ENCODE results near the gene ABCC6. TPM values are rescaled to one million over a fixed set of nuclear protein-coding genes. Genes with fewer than 3 reads are reported as not detected.

Gene ABCC6
- total and polyA plus RNA-seq, 2 donors from 2014 or later, result 7.5 to 54.5 TPM

- H3K9me3 ChIP-seq (ENCODE audit: control insufficient read depth in 2 of 3, insufficient read depth in 1 of 3, low read length in 3 of 3), result peaks cover 0 to 3% (median 0%) of the 10 kb centered on the region in 3 donors
- DNase-seq (no peak), FAIRE-seq (no peak)
- no peak overlapping the region for H3K9ac ChIP-seq (ENCODE audit: low read length in 3 of 3)
- H3K4me3 ChIP-seq (ENCODE audit: low read length in 3 of 3), result no peak overlapping the region
- TF ChIP-seq, protein P1, sequence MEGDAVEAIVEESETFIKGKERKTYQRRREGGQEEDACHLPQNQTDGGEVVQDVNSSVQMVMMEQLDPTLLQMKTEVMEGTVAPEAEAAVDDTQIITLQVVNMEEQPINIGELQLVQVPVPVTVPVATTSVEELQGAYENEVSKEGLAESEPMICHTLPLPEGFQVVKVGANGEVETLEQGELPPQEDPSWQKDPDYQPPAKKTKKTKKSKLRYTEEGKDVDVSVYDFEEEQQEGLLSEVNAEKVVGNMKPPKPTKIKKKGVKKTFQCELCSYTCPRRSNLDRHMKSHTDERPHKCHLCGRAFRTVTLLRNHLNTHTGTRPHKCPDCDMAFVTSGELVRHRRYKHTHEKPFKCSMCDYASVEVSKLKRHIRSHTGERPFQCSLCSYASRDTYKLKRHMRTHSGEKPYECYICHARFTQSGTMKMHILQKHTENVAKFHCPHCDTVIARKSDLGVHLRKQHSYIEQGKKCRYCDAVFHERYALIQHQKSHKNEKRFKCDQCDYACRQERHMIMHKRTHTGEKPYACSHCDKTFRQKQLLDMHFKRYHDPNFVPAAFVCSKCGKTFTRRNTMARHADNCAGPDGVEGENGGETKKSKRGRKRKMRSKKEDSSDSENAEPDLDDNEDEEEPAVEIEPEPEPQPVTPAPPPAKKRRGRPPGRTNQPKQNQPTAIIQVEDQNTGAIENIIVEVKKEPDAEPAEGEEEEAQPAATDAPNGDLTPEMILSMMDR (IDR thresholded peaks at IDR 0.05; ENCODE audit: borderline replicate concordance, extremely low read depth, insufficient read depth), result no peak
- H3K27me3 ChIP-seq (ENCODE audit: control insufficient read depth, insufficient read depth, low read length), result no peaks in the 10 kb centered on the region
- intact Hi-C loops (cut with DNase I), result loop anchor here (5.0 to 10.0 kb wide), 2 partner anchors 253 to 360 kb away; no protein-coding TSS in a partner anchor
- H3K4me1 ChIP-seq (ENCODE audit: control insufficient read depth in 2 of 3, insufficient read depth in 2 of 3, low read depth in 1 of 3, low read length in 3 of 3), result peaks cover 0 to 2% (median 0%) of the 10 kb centered on the region in 3 donors
- H3K27ac ChIP-seq (ENCODE audit: low read depth in 2 of 2, low read length in 2 of 2), result no peak overlapping the region
- peaks cover 4 to 10% (median 9%) of the 10 kb centered on the region in 3 donors for H3K36me3 ChIP-seq (ENCODE audit: control insufficient read depth in 2 of 3, insufficient read depth in 3 of 3, low read length in 3 of 3)
Measured at GRCh38 chr16:16124974-16125373, 98.3 kb downstream of the ABCC6 start.

DNA sequence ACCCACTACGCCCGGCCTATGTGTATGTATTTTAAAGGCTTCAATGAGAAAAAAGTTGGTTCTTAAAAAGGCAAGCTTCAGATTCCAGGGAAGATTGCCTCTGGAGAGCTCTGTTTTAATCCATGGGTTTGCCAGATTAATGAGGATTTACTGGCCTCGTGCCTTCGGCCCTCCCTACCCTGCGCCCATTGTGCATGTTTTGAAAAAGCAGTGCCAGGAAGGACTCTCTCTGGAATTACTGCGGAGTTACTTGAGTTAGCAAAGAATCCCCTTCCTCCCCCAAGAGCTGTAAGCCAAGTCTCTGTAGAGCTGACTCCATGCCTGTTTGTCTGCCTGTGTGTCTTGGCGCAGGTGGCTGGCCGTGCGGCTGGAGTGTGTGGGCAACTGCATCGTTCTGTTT is 98.9 kb downstream of the ABCC6 start:
- TF ChIP-seq, protein P1 (IDR thresholded peaks at IDR 0.05; ENCODE audit: borderline replicate concordance, extremely low read depth, insufficient read depth), result no peak
- no peaks in the 10 kb centered on the region for H3K27me3 ChIP-seq (ENCODE audit: control insufficient read depth, insufficient read depth, low read length)
- H3K9ac ChIP-seq (ENCODE audit: low read length in 3 of 3), result no peak overlapping the region
- no peak for FAIRE-seq
- H3K4me1 ChIP-seq (ENCODE audit: control insufficient read depth in 2 of 3, insufficient read depth in 2 of 3, low read depth in 1 of 3, low read length in 3 of 3), result peaks cover 0 to 2% (median 0%) of the 10 kb centered on the region in 3 donors
- DNase-seq, result no peak
- H3K27ac ChIP-seq (ENCODE audit: low read depth in 2 of 2, low read length in 2 of 2), result no peak overlapping the region
- intact Hi-C loops (cut with DNase I), result loop anchor here (10.0 kb wide), 1 partner anchor 360 kb away; no protein-coding TSS in a partner anchor
- H3K9me3 ChIP-seq (ENCODE audit: control insufficient read depth in 2 of 3, insufficient read depth in 1 of 3, low read length in 3 of 3), result peaks cover 0 to 3% (median 0%) of the 10 kb centered on the region in 3 donors
- H3K4me3 ChIP-seq (ENCODE audit: low read length in 3 of 3), result no peak overlapping the region
- H3K36me3 ChIP-seq (ENCODE audit: control insufficient read depth in 2 of 3, insufficient read depth in 3 of 3, low read length in 3 of 3), result peaks cover 4 to 10% (median 9%) of the 10 kb centered on the region in 3 donors

- no peaks in the 10 kb centered on the region for H3K4me1 ChIP-seq (ENCODE audit: control insufficient read depth in 2 of 3, insufficient read depth in 2 of 3, low read depth in 1 of 3, low read length in 3 of 3)
- intact Hi-C loops (cut with DNase I), result loop anchor here (10.0 kb wide), 1 partner anchor 357 kb away; no protein-coding TSS in a partner anchor
- peaks cover 6 to 19% (median 11%) of the 10 kb centered on the region in 3 donors for H3K36me3 ChIP-seq (ENCODE audit: control insufficient read depth in 2 of 3, insufficient read depth in 3 of 3, low read length in 3 of 3)
- H3K27me3 ChIP-seq (ENCODE audit: control insufficient read depth, insufficient read depth, low read length), result no peaks in the 10 kb centered on the region
- H3K9me3 ChIP-seq (ENCODE audit: control insufficient read depth in 2 of 3, insufficient read depth in 1 of 3, low read length in 3 of 3), result peaks cover 0 to 3% (median 0%) of the 10 kb centered on the region in 3 donors
- FAIRE-seq (no peak), DNase-seq (no peak)
- no peak overlapping the region for H3K9ac ChIP-seq (ENCODE audit: low read length in 3 of 3)
- H3K27ac ChIP-seq (ENCODE audit: low read depth in 2 of 2, low read length in 2 of 2), result no peak overlapping the region
- TF ChIP-seq, protein P1 (IDR thresholded peaks at IDR 0.05; ENCODE audit: borderline replicate concordance, extremely low read depth, insufficient read depth), result no peak
- H3K4me3 ChIP-seq (ENCODE audit: low read length in 3 of 3), result no peak overlapping the region
Measured at GRCh38 chr16:16122264-16122663, 101.0 kb downstream of the ABCC6 start.

Data from kidney (tissue), 14 donors.